Hematopoietic multipotent progenitor cell (in vitro differentiated cells): ENCODE data around the gene CD244. TPM values are rescaled to one million over a fixed set of nuclear protein-coding genes. Genes with fewer than 3 reads are reported as not detected.
"Not testable (repeated sequence)": the region's sequence is repeated elsewhere in the genome, so short reads cannot be mapped to it uniquely, and the experiment has no call there.

Experiments
- DNase-seq, 3 donors: peaks; one replicate each; pipeline ENCODE4 v3.0.0-alpha.2; 2011 to 2015; ENCODE audit warnings: low read depth in 2 of 3, low spot score in 2 of 3
- total RNA-seq: library from RNA; depleted of rRNA; stranded (reverse); fragments of >200 nt; gene quantifications from one replicate; pipeline ENCODE4 v1.2.3, GENCODE V29; 2012

The CD244 gene, protein sequence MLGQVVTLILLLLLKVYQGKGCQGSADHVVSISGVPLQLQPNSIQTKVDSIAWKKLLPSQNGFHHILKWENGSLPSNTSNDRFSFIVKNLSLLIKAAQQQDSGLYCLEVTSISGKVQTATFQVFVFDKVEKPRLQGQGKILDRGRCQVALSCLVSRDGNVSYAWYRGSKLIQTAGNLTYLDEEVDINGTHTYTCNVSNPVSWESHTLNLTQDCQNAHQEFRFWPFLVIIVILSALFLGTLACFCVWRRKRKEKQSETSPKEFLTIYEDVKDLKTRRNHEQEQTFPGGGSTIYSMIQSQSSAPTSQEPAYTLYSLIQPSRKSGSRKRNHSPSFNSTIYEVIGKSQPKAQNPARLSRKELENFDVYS
- 35.5 TPM for total RNA-seq

- peak in 2 of 3 donors; percentile 90 to 97 for DNase-seq
Measured at GRCh38 chr1:160862203-160863060, at the start of gene CD244. CD244 (minus strand) TSS chr1:160862887; CDS start chr1:160862677, 210 bp downstream.

- no peak for DNase-seq
Measured at GRCh38 chr1:160911925-160912324, 49.2 kb upstream of the CD244 start.

- DNase-seq, result no peak
Measured at GRCh38 chr1:160911441-160911840, 48.8 kb upstream of the CD244 start.

GRCh38 chr1:160910170-160910750, 47.6 kb upstream of the CD244 start:
- DNase-seq, result no peak

- no peak for DNase-seq
Measured at GRCh38 chr1:160907976-160908375, 45.3 kb upstream of the CD244 start.

- DNase-seq, result no peak
Measured at GRCh38 chr1:160905617-160905989, 42.9 kb upstream of the CD244 start.

DNA sequence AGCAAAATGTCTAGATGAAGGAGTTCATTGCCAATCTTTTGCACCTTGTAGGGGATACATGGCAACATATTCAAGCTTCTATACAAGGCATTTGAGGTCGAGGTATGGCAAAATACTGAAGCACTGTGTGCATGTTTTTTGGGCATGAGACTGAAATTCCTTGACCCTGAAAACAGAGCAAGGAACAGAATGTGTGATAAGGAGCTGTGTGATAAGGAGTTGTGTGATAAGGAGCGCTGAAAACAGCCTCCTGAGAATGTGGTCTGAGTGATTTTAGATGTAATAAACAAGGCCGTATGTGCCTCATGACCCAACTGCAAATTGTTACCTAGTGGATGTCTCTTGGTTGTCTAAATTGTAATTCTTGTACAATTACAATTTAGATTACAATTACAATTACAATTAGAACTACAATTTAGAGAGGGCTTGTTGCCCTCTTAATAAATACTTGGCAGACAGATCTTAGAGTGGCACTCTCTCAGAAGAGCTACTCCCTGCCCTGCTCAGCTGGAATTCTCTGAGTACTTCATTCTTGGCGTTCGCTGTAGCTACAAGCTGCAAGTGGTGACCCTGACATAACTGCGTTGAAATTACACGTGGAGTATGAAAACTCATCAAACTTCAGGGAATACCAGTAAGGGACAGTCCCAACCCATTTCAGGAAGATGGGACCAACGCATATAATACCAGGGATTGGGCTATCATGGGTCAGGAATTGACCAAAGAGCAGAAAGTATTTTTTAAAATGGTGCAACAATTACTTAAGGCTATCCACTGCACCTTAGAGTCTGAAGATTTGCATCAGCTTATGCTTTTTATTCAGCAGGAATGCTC, 42.3 kb upstream of the CD244 start:
- DNase-seq, result no peak

- not testable (repeated sequence) for DNase-seq
Measured at GRCh38 chr1:160902251-160902650, 39.6 kb upstream of the CD244 start.

DNA sequence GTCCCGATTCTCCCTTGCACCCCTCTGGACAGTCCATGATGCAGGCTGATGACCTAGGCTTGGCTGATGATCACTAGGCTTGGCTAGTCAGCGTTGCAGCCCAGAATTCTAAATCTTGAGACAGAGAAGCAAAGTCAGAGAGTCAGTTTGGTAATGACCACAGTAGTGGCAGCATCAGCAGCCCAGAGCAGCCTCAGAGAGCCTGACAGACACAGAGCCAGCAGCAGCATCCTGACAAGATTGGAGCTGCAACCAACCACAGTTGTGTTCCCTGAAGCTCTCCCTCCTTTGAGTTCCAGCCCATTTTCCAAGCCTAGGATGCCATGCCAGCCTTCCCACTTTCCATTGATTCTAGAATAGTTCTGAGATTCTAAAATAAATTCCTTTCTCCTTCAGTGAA, 39.1 kb upstream of the CD244 start:
- DNase-seq, result no peak

- DNase-seq, result not testable (repeated sequence)
Measured at GRCh38 chr1:160900683-160901082, 38.0 kb upstream of the CD244 start.

DNA sequence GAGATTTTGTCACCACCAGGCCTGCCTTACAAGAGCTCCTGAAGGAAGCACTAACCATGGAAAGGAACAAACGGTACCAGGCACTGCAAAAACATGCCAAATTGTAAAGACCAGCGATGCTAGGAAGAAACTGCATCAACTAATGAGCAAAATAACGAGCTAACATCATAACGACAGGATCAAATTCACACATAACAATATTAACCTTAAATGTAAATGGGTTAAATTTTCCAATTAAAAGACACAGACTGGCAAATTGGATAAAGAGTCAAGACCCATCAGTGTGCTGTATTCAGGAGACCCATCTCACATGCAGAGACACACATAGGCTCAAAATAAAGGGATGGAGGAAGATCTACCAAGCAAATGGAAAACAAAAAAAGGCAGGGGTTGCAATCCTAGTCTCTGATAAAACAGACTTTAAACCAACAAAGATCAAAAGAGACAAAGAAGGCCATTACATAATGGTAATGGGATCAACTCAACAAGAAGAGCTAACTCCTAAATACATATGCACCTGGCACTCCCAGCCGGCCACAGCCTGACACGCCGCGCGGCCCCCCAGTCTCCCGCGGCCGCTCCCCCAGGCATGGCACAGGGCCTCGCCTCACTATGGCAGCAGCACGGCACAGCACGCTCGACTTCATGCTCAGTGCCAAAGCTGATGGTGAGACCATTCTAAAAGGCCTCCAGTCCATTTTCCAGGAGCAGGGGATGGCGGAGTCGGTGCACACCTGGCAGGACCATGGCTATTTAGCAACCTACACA, 31.9 kb upstream of the CD244 start:
- DNase-seq, result not testable (repeated sequence)

DNA sequence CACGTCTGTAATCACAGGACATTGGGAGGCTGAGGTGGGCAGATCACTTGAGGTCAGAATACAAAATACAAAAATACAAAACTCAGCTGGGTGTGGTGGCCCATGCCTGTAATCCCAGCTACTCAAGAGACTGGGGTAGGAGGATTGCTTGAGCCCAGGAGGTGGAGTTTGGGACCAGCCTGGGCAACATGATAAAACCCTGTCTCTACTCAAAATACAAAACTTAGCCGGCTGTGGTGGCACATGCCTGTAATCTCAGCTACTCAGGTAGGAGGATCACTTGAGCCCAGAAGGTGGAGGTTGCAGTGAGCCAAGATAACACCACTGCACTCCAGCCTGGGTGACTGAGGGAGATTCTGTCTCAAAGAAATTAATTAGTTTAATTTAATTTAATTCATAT, 28.8 kb upstream of the CD244 start:
- no peak for DNase-seq

- no peak for DNase-seq
Measured at GRCh38 chr1:160888926-160889325, 26.2 kb upstream of the CD244 start.

DNA sequence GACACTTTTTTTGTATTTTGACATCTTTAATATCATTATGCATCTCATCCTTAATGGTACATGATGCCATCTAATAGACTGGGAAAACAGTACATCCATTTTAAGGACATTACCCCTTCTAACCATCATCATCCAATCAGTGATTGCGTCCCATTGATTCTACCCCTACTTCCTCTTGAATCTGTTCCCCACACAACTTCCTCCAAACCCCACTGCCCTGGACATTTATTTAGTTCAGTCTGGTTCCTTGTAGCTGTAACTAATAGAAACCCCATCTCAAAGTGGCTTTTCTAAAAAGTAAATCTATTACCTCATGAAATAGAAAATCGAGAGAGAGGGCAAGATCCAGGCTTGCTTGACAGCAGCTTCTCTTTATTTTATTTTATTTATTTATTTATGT, 24.4 kb upstream of the CD244 start:
- DNase-seq, result peak in 1 of 3 donors; percentile 27

DNA sequence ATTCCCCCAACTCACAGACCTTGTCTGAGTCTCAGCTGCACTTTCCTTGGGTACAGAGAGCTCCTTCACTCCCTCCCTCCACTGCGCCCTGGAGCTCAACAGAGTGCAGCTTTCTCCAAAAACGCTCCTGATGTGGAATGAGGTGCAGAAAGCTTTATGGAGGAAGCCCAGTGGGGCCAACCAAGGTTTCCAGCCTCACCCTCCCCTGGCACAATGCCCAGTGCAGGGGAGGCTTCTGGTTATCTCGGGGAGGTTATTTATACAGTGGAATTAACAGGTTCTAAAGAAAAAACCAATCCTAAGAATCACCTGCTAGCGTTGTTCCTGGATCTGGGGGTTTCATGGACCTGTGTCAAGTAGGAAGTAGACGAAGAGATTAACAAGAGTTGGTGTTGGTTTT, 22.4 kb upstream of the CD244 start, which contains the start of gene ITLN1:
TSS of gene ITLN1 (minus strand) at position 139 of the 400 bp plus-strand sequence. CDS start 303 bp downstream, outside the sequence.
- no peak for DNase-seq

DNA sequence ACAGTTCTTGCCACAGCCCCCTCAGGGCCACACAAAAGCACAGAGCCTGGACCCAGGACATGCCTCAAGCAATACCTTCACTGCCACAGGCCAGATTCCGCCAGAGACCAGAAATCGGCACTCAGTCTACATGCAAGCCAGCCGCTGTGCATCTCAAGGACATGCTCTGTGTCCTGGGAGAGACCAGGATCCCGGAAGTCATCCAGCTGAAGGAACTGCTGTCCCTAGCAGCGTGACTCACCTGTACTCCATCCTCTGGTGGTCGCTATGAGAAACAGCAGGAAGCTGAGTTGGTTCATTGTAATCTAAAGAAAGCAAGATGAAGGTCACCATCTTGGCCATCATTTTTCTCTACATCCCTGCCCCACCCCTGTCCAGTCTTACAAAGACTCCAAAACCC, 21.9 kb upstream of the CD244 start:
- no peak for DNase-seq

DNA sequence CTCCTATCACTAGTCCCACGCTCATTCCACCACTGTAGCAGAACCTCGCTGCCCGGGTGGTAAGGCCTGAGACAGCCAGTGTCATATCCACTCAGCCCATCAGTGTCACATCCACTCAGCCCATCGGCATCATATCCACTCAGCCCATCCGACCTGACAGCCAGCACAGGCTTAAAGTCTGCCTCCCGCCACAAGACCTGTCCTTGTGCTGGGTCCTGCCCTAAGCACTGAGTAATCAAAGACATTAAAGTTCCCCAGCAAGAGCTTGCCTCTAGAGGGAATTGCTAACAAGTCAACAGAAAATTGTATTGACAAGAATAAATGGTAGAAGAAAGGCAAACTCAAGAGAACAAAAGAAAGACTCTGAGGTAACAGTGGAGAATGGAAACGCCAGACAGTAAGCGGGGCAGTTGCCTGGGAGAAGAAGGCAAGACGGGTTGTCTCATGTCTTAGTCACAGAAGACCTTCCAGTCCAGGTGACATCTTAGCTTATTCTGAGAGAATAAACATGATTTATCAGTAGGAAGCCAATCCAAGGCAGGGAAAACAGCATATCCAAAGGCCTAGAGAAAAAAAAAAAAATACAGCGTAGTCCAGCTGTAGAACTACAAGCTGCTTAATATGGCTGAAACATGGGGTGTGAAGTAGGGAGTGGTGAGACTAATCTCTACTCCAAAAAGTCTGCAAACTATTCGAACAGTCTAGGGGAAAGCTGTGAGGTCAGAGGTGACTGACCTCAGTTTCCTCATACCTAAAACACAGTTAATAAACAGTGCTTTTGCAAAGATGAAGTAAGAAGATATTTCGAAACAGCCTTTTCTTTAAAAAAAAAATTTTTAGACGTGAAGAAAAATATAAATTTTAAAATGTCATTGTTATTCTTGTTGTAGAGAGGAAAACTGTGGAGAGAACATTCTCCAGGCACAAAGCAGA, 21.2 kb upstream of the CD244 start:
- DNase-seq, result no peak

DNA sequence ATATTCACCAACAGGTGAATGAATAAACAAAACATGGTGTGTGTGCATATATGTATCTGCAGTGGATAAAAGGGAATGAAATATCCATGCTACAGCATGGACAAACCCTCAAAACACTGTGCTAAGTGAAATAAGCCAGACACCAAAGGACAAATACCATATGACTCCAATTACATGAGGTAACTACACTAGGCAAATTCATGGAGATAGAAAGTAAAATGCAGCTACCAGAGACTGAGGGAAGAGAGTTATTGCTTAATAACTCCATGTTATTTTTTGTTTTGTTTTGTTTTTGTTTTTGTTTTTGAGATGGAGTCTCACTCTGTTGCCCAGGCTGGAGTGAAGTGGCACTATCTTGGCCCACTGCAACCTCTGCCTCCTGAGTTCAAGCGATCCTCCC, 19.9 kb upstream of the CD244 start:
- DNase-seq, result no peak

DNA sequence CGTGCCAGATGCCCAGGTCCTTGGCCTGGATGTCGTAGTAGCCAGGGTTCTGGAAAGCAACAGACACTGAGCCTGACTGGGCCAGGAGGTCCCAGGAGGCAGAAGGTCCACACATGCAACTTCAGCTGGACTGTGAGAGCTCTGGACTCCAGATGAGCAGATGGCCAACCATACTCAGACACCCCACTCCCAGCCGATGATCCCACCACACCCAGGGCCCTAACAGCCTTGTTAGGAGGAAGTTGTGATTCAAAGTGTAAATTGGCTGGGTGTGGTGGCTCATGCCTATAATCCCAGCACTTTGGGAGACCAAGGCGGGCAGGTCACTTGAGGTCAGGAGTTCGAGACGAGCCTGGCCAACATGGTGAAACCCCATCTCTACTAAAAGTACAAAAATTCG, 18.6 kb upstream of the CD244 start:
- DNase-seq, result not testable (repeated sequence)
